Colonic mucosa (tissue), 4 donors: ENCODE measurements around the gene MTREX. TPM values are rescaled to one million over a fixed set of nuclear protein-coding genes. Genes with fewer than 3 reads are reported as not detected.

Source experiments
- DNase-seq: peaks from one replicate; pipeline ENCODE4 v3.0.0-alpha.2; 2020
- H3K27ac ChIP-seq: fragments of 200-600 bp; one replicate; pipeline ENCODE4 v1.8.0; 2021
- H3K27me3 ChIP-seq: fragments of 200-600 bp; one replicate; pipeline ENCODE4 v1.8.0; 2021
- H3K36me3 ChIP-seq: fragments of 200-600 bp; one replicate; pipeline ENCODE4 v1.8.0; 2021
- H3K4me1 ChIP-seq: fragments of 200-600 bp; one replicate; pipeline ENCODE4 v1.8.0; 2021; ENCODE audit warnings: mild to moderate bottlenecking
- H3K4me3 ChIP-seq: fragments of 200-600 bp; one replicate; pipeline ENCODE4 v1.8.0; 2021
- H3K9ac ChIP-seq, 2 donors: one replicate each; pipeline ENCODE4 v1.7.0; 2013; ENCODE audit warnings: control low read depth in 2 of 2, low read depth in 2 of 2, low read length in 2 of 2
- H3K9me3 ChIP-seq: fragments of 200-600 bp; one replicate; pipeline ENCODE4 v1.8.0; 2021
- intact Hi-C: fragments of 100-400 bp; cut with DNase I; formaldehyde crosslinking; loops from one replicate; pipeline ENCODE4 v1.14.1; 2022
- total RNA-seq, 2 donors: library from RNA; stranded (reverse); fragmentation: NEBNext Ultra II Directional in 1 of 2; extraction: Animal tissue kit (Norgen Biotek cat#: 25700) in 1 of 2; gene quantifications; one replicate each; pipeline ENCODE4 v1.2.1, GENCODE V29; 2021
- TF ChIP-seq, protein P1 (sequence below): fragments of 200-600 bp; IDR thresholded peaks from one replicate; pipeline ENCODE4 v1.8.0; 2022; ENCODE audit warnings: antibody characterized with exemption, mild to moderate bottlenecking
- donor health status: healthy.
- donor health status: DM: no; HTN: no; CAD: no.
- donor health status: DM: no; HTN: no; CAD: no.

The MTREX gene
- total RNA-seq, 2 donors from 2014 or later = 53.7 to 69.0 TPM

DNA sequence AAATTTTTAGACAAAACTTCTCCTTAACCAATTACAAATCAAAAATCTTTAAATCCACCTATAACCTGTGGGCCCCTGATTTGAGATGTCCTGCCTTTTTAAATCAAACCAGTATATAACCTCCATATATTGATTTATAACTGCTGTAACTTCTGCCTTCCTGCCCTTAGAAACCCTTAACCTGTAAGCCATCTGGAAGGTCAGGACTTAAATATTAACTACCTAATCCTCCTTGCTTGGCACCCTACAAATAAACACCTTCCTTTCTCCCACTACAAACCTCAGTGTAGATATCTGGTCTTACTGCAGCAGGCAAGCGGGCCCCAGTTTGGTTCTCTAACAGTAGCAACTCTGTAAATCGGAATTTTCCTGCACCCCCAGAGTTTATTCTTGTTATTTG is 83.9 kb downstream of the MTREX start:
- Histone ChIP-seq H3K4me3 (no peak overlapping the region), H3K27me3 (no peaks in the 10 kb centered on the region), H3K9me3 (no peaks in the 10 kb centered on the region), H3K27ac (no peak overlapping the region), H3K36me3 (no peaks in the 10 kb centered on the region), H3K9ac (no peak overlapping the region), H3K4me1 (no peaks in the 10 kb centered on the region)
- TF ChIP-seq, protein P1, sequence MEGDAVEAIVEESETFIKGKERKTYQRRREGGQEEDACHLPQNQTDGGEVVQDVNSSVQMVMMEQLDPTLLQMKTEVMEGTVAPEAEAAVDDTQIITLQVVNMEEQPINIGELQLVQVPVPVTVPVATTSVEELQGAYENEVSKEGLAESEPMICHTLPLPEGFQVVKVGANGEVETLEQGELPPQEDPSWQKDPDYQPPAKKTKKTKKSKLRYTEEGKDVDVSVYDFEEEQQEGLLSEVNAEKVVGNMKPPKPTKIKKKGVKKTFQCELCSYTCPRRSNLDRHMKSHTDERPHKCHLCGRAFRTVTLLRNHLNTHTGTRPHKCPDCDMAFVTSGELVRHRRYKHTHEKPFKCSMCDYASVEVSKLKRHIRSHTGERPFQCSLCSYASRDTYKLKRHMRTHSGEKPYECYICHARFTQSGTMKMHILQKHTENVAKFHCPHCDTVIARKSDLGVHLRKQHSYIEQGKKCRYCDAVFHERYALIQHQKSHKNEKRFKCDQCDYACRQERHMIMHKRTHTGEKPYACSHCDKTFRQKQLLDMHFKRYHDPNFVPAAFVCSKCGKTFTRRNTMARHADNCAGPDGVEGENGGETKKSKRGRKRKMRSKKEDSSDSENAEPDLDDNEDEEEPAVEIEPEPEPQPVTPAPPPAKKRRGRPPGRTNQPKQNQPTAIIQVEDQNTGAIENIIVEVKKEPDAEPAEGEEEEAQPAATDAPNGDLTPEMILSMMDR = no peak
- intact Hi-C loops = no loop called here
- DNase-seq = no peak

DNA sequence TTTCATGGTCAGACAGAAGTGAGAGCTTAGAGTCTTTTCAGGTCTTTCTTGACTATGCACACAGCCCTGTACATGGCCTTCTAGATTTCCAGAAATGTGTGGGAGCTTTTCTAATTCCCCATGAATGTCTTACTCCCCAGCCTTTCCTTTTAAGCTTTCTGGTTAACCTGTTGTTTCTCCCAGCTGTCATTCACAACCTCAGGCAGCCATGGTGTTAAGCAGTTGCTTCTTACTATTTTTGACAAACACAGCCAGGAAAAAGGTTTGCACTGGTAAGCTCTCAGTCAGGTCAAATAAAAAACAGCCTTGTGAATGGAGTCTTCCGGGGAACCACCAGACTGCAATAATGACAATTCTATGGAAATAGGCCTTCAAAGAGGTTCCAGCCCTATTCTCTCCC is 84.9 kb downstream of the MTREX start:
- H3K9me3 ChIP-seq = no peaks in the 10 kb centered on the region
- intact Hi-C loops = no loop called here
- DNase-seq = no peak
- H3K27me3 ChIP-seq = no peaks in the 10 kb centered on the region
- TF ChIP-seq, protein P1 = no peak
- H3K4me1 ChIP-seq = no peaks in the 10 kb centered on the region
- no peak overlapping the region for H3K27ac ChIP-seq
- no peak overlapping the region for H3K4me3 ChIP-seq
- H3K9ac ChIP-seq = no peak overlapping the region
- no peaks in the 10 kb centered on the region for H3K36me3 ChIP-seq

DNA sequence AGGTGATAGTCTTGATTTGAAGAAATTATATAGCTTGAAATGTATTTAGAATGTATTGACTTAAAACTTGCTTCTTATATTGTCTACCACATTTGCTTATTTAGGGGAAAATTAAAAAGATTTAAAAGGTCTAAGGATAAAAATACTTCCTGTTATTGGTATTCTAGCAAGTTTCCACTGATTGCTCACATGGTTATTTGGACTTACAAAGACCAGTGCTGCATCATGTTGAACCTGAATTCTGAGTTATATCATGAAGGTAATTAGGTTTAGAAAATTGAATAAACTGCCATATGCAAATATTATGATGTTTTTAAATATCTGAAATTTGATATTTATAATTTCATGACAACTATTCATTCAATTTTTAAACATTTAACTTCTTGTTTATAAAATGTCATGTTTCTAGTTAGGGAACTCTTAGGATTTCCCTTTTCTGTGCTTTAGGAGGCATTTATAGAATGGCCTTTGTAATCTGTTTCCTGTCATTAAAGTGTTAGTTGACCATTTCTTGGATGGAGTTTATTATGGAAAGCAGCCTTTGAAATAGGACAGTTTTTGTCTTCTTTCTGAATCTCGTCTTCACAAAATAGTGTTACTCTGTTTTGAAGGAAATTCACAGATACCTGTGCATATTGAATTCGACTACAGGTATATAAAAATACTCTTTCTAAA is 85.8 kb downstream of the MTREX start:
- H3K9ac ChIP-seq = no peak overlapping the region
- no peak overlapping the region for H3K4me3 ChIP-seq
- no peaks in the 10 kb centered on the region for H3K9me3 ChIP-seq
- TF ChIP-seq, protein P1 = no peak
- no peaks in the 10 kb centered on the region for H3K4me1 ChIP-seq
- intact Hi-C loops = no loop called here
- H3K27ac ChIP-seq = no peak overlapping the region
- no peaks in the 10 kb centered on the region for H3K36me3 ChIP-seq
- no peaks in the 10 kb centered on the region for H3K27me3 ChIP-seq
- no peak for DNase-seq

DNA sequence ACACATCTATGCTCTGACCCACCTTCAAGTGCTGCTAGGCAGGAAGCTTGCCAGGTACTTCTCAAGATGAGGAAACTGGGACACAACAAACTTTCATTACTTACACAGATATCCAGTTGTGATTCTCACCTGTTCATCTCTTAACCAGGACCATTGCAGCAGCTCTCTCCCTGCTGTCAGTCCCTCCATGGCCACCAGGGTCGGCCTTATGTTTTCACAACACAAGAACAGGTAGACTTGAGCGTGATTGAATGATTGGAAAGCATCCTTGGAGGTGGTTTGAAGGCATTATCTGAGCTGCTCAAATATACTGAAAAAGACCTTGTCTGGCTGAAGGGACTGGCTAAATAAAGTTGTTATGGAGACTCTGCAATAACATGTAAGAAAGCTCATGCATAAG is 94.4 kb downstream of the MTREX start:
- Histone ChIP-seq H3K4me1 (no peaks in the 10 kb centered on the region), H3K9ac (no peak overlapping the region), H3K4me3 (no peak overlapping the region), H3K27me3 (no peaks in the 10 kb centered on the region), H3K36me3 (no peaks in the 10 kb centered on the region), H3K27ac (no peak overlapping the region), H3K9me3 (no peaks in the 10 kb centered on the region)
- DNase-seq = no peak
- intact Hi-C loops = loop anchor here (5.0 to 10.0 kb wide), 2 partner anchors 45 to 143 kb away; no protein-coding TSS in a partner anchor
- TF ChIP-seq, protein P1 = no peak

DNA sequence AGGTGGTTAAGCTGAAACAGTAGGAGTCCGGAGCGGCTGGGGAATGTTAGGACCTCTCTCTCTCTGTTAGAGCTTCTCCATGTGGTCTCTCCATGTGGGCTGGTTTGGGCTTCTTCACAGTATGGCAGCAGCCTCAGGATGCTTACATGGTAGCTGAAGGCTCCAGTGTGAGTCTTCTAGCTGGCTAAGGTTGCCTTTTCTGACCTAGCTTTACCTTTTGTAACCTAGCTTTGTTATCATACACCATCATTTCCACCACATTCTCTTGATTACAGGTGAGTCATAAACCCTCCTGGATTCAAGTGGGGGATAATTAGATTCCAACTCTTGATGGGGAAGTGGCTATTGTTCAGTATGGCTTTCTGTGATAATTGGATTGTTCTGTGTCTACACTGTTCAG is 98.5 kb downstream of the MTREX start:
- TF ChIP-seq, protein P1 = no peak
- DNase-seq = no peak
- Histone ChIP-seq H3K27me3 (no peaks in the 10 kb centered on the region), H3K9ac (no peak overlapping the region), H3K9me3 (no peaks in the 10 kb centered on the region), H3K4me3 (no peak overlapping the region), H3K4me1 (no peaks in the 10 kb centered on the region), H3K27ac (no peak overlapping the region), H3K36me3 (no peaks in the 10 kb centered on the region)
- intact Hi-C loops = loop anchor here (2.0 to 10.0 kb wide), 2 partner anchors 139 to 285 kb away; no protein-coding TSS in a partner anchor
